NCI-H1694 treated with DMSO at 0.1 percent for 48 hours (cell line): ENCODE results near the gene F7.
"Not testable (repeated sequence)": the region's sequence is repeated elsewhere in the genome, so short reads cannot be mapped to it uniquely, and the experiment has no call there.

Experiments
- DNase-seq: peaks from one replicate; lab custom pipeline; 2025; lab: John Stamatoyannopoulos, UW

F7 gene

GRCh38 chr13:113105032-113105920 lies at the start of gene F7:
Gene F7 (plus strand): TSS chr13:113105791. CDS start chr13:113105842, 51 bp downstream.
- no peak for DNase-seq

DNA sequence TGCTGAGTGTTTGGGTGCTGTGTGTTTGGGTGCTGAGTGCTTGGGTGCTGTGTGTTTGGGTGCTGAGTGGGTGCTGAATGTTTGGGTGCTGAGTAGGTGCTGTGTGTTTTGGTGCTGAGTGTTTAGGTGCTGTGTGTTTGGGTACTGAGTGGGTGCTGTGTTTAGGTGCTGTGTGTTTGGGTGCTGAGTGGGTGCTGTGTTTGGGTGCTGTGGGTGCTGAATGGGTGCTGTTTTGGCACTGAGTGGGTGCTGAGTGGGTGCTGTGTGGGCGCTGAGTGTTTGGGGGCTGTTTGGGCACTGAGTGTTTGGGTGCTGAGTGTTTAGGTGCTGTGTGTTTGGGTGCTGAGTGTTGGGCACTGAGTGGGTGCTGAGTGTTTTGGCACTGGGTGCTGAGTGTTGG lies 48.5 kb upstream of the F7 start:
- no peak for DNase-seq

DNA sequence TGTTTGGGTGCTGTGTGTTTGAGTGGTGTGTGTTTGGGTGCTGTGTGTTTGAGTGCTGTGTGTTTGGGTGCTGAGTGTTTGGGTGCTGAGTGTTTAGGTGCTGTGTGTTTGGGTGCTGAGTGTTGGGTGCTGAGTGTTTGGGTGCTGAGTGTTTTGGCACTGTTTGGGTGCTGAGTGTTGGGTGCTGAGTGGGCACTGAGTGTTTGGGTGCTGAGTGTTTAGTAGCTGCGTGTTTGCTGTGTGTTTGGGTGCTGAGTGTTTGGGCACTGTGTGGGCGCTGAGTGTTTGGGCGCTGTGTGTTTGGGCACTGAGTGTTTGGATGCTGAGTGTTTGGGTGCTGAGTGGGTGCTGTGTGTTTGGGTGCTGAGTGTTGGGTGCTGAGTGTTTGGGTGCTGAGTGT lies 48.0 kb upstream of the F7 start:
- DNase-seq = not testable (repeated sequence)

- no peak for DNase-seq
Observed at GRCh38 chr13:113058129-113058987, 47.2 kb upstream of the F7 start.

GRCh38 chr13:113058988-113059850 lies 46.4 kb upstream of the F7 start:
- DNase-seq = no peak

- DNase-seq = no peak
Observed at GRCh38 chr13:113059891-113060290, 45.7 kb upstream of the F7 start.

DNA sequence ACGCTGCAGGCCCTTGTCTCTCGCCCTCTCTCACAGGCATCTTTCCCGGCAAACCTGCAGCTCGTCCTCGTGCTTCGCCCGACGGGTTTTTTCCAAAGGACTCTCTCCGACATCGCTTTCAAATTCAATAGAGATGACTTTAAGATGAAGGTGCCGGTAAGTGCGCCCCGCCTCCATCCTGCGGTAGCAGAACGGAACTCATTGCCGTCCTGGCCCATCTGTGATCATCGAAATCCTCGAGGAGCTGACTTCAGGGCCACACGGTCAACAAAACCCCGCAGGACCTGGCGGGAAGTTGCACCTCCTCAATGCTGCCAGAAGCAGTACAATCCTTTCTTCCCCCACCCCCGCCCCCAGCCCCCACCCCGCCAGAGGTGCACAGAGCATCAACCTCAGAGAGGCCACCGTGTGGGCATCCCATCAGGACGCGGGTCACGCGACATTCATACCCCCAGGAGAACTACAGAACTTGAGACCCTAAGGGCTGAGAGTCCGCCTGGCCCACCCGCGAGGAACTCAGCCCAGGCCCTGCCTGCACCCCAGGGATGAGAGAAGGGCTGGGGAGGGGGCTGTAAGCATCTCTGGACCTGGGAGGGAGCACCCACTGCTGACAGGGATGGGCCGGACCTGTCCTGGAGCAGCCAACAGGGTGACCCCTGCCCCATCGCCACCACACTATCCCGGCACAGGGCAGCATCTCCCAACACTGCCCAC lies 44.9 kb upstream of the F7 start:
- no peak for DNase-seq

GRCh38 chr13:113061271-113061625 lies 44.3 kb upstream of the F7 start:
- DNase-seq = no peak

- no peak for DNase-seq
Observed at GRCh38 chr13:113061796-113062425, 43.7 kb upstream of the F7 start.

DNA sequence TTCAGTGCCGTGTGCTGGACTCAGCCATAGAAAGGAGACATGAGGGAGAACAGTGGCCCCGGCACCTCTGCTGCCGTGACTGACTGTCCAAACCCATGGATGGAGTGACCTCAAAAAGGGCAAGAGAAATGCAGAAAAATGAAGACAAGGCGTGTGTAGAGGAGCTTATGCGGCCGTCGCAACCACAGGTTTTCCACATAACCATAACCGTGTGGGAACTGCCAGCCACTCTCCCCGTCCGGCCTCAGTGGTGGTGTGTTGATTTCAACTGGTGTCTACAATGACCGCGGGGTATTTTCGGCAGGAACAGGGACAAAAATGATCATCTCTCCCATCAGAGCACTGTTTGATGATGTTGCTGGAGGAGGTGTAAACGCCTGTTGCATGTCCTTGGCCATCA lies 42.9 kb upstream of the F7 start:
- no peak for DNase-seq

GRCh38 chr13:113063091-113063491 lies 42.5 kb upstream of the F7 start:
- DNase-seq = no peak

GRCh38 chr13:113064000-113064533 lies 41.5 kb upstream of the F7 start:
- DNase-seq = no peak

DNA sequence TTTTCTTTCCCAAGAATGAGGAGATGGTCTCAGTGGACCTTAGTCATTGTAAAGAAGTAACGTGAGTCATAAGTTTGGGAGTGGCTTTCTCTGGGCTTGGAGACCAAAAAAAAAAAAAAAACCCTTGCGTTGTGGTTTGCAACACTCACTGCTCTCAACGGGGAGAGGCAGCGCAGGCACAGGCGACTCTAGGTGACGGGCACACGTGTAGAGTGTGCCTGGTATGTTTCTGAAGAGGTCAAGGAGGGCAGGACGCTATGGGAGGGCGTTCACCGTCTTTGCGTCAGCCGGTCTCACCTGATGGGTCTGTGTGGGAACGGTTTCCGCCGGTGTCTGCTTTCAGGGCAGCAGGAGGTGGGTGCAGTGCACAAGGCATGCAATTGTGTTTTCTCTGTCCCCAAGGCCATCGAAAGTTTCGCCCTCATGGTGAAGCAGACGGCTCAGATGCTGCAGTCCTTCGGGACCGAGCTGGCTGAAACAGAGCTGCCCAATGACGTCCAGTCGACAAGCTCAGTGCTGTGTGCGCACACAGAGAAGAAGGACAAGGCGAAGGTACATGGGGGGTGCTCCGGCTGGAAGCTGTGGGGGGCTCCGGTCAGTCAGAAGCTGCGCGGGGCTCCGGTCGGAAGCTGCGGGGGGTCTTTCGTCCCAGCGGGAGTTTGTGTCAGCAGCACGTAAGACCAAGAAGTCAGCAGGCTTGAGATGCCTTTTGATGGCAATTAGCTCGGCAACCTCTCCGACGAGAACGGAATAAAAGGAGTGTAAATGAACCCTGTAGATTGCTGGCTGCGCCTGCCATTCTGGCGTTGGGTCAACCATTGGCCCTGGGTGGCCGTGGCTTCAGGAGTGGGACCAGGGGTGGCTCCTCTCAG lies 40.8 kb upstream of the F7 start:
- no peak for DNase-seq

GRCh38 chr13:113065406-113066141 lies 40.0 kb upstream of the F7 start:
- DNase-seq = no peak

DNA sequence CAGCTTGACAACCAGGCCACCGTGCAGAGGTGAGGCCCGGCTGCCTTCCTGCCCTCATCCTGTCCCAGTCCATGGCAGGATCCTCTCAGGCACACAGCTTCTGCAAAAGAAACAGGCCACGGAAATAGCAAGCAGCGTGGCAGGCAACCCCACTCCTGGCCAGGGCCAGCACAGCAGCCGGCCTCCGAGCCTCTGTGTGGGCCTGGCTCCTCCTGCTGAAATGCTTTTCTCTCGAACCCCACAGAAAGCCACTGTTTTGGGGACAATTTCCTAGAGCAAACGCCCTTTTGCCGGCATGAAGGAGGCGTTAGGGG lies 39.5 kb upstream of the F7 start:
- no peak for DNase-seq

GRCh38 chr13:113066746-113067145 lies 38.8 kb upstream of the F7 start:
- DNase-seq = no peak

DNA sequence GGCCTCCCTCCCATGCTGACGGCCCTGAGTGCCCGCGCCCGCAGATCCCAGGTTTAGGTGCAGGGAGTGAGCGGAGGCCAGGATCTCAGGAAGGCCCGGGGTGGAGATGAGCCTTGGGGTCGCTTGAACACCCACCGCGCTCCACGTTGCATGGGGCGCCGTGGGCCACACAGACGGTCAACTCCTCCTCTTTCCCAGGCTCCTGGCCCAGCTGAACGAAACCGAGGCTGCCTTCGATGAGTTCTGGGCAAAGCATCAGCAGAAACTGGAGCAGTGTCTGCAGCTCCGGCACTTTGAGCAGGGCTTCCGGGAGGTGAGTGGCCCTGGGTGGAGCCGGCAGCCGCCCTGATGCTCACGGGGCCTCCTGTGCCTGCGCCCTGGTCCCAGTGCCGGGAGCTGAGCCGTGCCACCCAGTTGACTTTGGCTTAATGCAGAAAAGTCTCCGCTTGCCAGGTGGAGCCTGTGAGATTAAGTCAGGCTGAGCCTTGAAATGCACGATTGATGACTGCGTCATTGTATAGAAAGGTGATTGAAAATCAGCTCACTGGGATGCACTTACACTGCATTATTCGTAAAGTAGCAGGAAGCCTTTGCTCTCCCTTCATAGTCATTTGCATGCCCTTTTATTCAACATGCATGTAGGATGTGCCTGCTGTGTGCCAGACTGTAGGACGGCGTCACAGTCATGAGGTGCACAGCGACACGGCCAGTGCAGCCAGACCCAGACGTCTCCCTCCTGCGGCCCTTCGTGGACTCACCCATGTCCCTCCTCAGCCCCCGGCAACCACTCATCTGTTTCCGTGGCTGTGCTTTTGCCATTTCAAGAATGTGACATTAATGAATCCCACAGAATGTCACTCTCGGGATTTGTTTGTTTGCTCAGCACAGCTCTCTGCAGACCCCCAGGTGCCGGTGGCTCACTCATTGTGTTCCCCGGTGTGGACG lies 35.5 kb upstream of the F7 start:
- no peak for DNase-seq

GRCh38 chr13:113070855-113071254 lies 34.7 kb upstream of the F7 start:
- DNase-seq = no peak
